H1 (cell line): ENCODE data around the gene NBL1. TPM values are rescaled to one million over a fixed set of nuclear protein-coding genes. Genes with fewer than 3 reads are reported as not detected.

Experiments
- CTCF ChIA-PET: fragments of 300-600 bp; sonication (Branson Sonifier 250); formaldehyde crosslinking; loops from one replicate; lab custom pipeline; 2021; ENCODE audit not compliant: partially characterized antibody; lab: Charles Lee
- POLR2A ChIA-PET: fragments of 300-600 bp; sonication (Branson Sonifier 250); formaldehyde crosslinking; loops from one replicate; lab custom pipeline; 2021; ENCODE audit warnings: inconsistent platforms; ENCODE audit not compliant: partially characterized antibody; lab: Charles Lee
- DNase-seq, 2 experiments: peaks; one replicate each; pipeline versions ENCODE4 v3.0.0 to v3.0.0-alpha.2; 2010 to 2022; ENCODE audit warnings: low spot score in 2 of 2, low read depth in 1 of 2, mixed read lengths in 1 of 2
- FAIRE-seq: peaks from 2 replicates; lab custom pipeline; 2011; peaks lifted over from hg19 to GRCh38; lab: Jason Lieb, UNC
- H2AFZ ChIP-seq: 2 replicates; pipeline ENCODE4 v1.8.1; 2012; ENCODE audit warnings: low read length, inconsistent platforms
- H2AK5ac ChIP-seq: 2 replicates; pipeline ENCODE4 v1.6.1; 2013; ENCODE audit warnings: low read depth, low read length
- H2BK120ac ChIP-seq: replicated peaks from 2 replicates; pipeline ENCODE3; 2013; ENCODE audit warnings: low read depth, low read length, inconsistent platforms
- H2BK12ac ChIP-seq: 2 replicates; pipeline ENCODE4 v1.6.1; 2013; ENCODE audit warnings: low read depth, low read length
- H2BK15ac ChIP-seq: 2 replicates; pipeline ENCODE4 v1.6.1; 2013; ENCODE audit warnings: low read length
- H2BK20ac ChIP-seq: 2 replicates; pipeline ENCODE4 v1.6.1; 2013; ENCODE audit warnings: low read length
- H2BK5ac ChIP-seq: 2 replicates; pipeline ENCODE4 v1.6.1; 2013; ENCODE audit warnings: low read depth, low read length
- H3K14ac ChIP-seq: 2 replicates; pipeline ENCODE4 v1.6.1; 2013; ENCODE audit warnings: inconsistent platforms; ENCODE audit not compliant: insufficient read length
- H3K18ac ChIP-seq: 2 replicates; pipeline ENCODE4 v1.6.1; 2013; ENCODE audit warnings: low read length; ENCODE audit errors: extremely low read depth
- H3K23ac ChIP-seq: 2 replicates; pipeline ENCODE4 v1.6.1; 2013; ENCODE audit warnings: inconsistent platforms; ENCODE audit not compliant: insufficient read length
- H3K23me2 ChIP-seq: 2 replicates; pipeline ENCODE4 v1.6.1; 2013; ENCODE audit warnings: low read depth, low read length
- H3K27ac ChIP-seq: 2 replicates; pipeline ENCODE4 v1.6.1; 2011; ENCODE audit warnings: low read depth, low read length, inconsistent platforms
- H3K27me3 ChIP-seq, 4 experiments: replicated peaks in 1 of 4; 1 replicate in 1 of 4; 2 replicates in 3 of 4; pipeline versions ENCODE4 v1.6.1 to v1.8.1; 2011 to 2013; ENCODE audit warnings: low read length in 3 of 4, mild to moderate bottlenecking in 3 of 4, inconsistent platforms in 2 of 4, mixed read lengths in 2 of 4, moderate library complexity in 1 of 4; ENCODE audit not compliant: control insufficient read depth in 3 of 4, insufficient read depth in 3 of 4; ENCODE audit errors: extremely low read depth in 1 of 4
- H3K36me3 ChIP-seq, 4 experiments: 2 replicates each; pipeline versions ENCODE4 v1.6.1 to v1.8.1; 2011 to 2013; ENCODE audit warnings: mild to moderate bottlenecking in 4 of 4, low read length in 3 of 4, moderate library complexity in 2 of 4, control low read depth in 1 of 4, inconsistent platforms in 1 of 4; ENCODE audit not compliant: insufficient read depth in 4 of 4, control insufficient read depth in 2 of 4
- H3K4ac ChIP-seq: replicated peaks from 2 replicates; pipeline ENCODE3; 2013; ENCODE audit warnings: low read length, low read depth, mixed read lengths, inconsistent platforms; ENCODE audit not compliant: insufficient read length
- H3K4me1 ChIP-seq, 4 experiments: replicated peaks in 1 of 4; 1 replicate in 1 of 4; 2 replicates in 3 of 4; pipeline versions ENCODE4 v1.6.1 to v1.8.1; 2011 to 2013; ENCODE audit warnings: low read length in 3 of 4, inconsistent platforms in 2 of 4, mixed read lengths in 1 of 4; ENCODE audit not compliant: insufficient read depth in 4 of 4, control insufficient read depth in 3 of 4
- H3K4me2 ChIP-seq, 2 experiments: 2 replicates each; pipeline versions ENCODE4 v1.6.1 to v1.8.1; 2011 to 2013; ENCODE audit warnings: low read depth in 2 of 2, low read length in 2 of 2, control low read depth in 1 of 2, inconsistent platforms in 1 of 2, mild to moderate bottlenecking in 1 of 2; ENCODE audit not compliant: insufficient read depth in 1 of 2
- H3K4me3 ChIP-seq, 4 experiments: fragments of 200-600, 300-600 bp in 1 of 4; sonication (generic), shearing (Covaris generic), sonication (Bioruptor Twin) in 1 of 4; 2 replicates each; pipeline versions ENCODE4 v1.5.1 to v1.8.1; 2011 to 2016; ENCODE audit warnings: low read length in 4 of 4, low read depth in 3 of 4, control low read depth in 2 of 4, inconsistent platforms in 2 of 4, mild to moderate bottlenecking in 2 of 4, mixed read lengths in 1 of 4, moderate library complexity in 1 of 4; ENCODE audit not compliant: insufficient read depth in 2 of 4; ENCODE audit errors: extremely low read depth in 1 of 4
- H3K56ac ChIP-seq: replicated peaks from 2 replicates; pipeline ENCODE3; 2013; ENCODE audit warnings: low read depth, mild to moderate bottlenecking, mixed read lengths, low read length, inconsistent platforms; ENCODE audit not compliant: insufficient read length
- H3K79me1 ChIP-seq: 2 replicates; pipeline ENCODE4 v1.6.1; 2013; ENCODE audit warnings: low read depth, low read length, control low read depth
- H3K79me2 ChIP-seq, 2 experiments: 2 replicates each; pipeline versions ENCODE4 v1.6.1 to v1.8.1; 2012 to 2013; ENCODE audit warnings: low read length in 2 of 2, mild to moderate bottlenecking in 2 of 2, inconsistent platforms in 1 of 2; ENCODE audit not compliant: insufficient read depth in 2 of 2, control insufficient read depth in 1 of 2
- H3K9ac ChIP-seq, 4 experiments: replicated peaks in 1 of 4; 1 replicate in 1 of 4; 2 replicates in 3 of 4; pipeline versions ENCODE4 v1.6.1 to v1.8.1; 2011 to 2013; ENCODE audit warnings: low read depth in 3 of 4, low read length in 3 of 4, control low read depth in 2 of 4, mild to moderate bottlenecking in 2 of 4, moderate library complexity in 2 of 4, inconsistent platforms in 1 of 4; ENCODE audit errors: extremely low read depth in 1 of 4
- H3K9me3 ChIP-seq, 2 experiments: 2 replicates each; pipeline versions ENCODE4 v1.6.1 to v1.8.1; 2012 to 2013; ENCODE audit warnings: mild to moderate bottlenecking in 2 of 2, moderate library complexity in 2 of 2, control low read depth in 1 of 2, inconsistent platforms in 1 of 2, low read depth in 1 of 2, low read length in 1 of 2, mixed read lengths in 1 of 2; ENCODE audit not compliant: insufficient read depth in 2 of 2
- H4K20me1 ChIP-seq, 2 experiments: replicated peaks in 1 of 2; 2 replicates each; pipeline versions ENCODE3 to v1.8.1; 2011 to 2013; ENCODE audit warnings: inconsistent platforms in 2 of 2, low read length in 2 of 2, mild to moderate bottlenecking in 1 of 2; ENCODE audit not compliant: insufficient read depth in 2 of 2, control insufficient read depth in 1 of 2
- H4K5ac ChIP-seq: 2 replicates; pipeline ENCODE4 v1.6.1; 2013; ENCODE audit warnings: low read length, low read depth, mixed read lengths, inconsistent platforms; ENCODE audit not compliant: insufficient read length
- H4K8ac ChIP-seq: 2 replicates; pipeline ENCODE4 v1.8.0; 2013; ENCODE audit warnings: mild to moderate bottlenecking, moderate library complexity, low read length, inconsistent platforms; ENCODE audit not compliant: insufficient read depth; ENCODE audit errors: extremely low read depth
- H4K91ac ChIP-seq: replicated peaks from 2 replicates; pipeline ENCODE3; 2013; ENCODE audit warnings: low read length, mixed read lengths, inconsistent platforms; ENCODE audit not compliant: insufficient read length
- BCL11A ChIP-seq, 2 experiments: IDR thresholded peaks; one replicate each; pipeline ENCODE4 v1.6.1; 2011; ENCODE audit warnings: low read depth in 2 of 2, low read length in 2 of 2, mild to moderate bottlenecking in 2 of 2
- CTCF ChIP-seq, 3 experiments: IDR thresholded peaks; 1 replicate in 2 of 3; 2 replicates in 1 of 3; pipeline versions ENCODE4 v1.5.1 to v1.6.1; 2011; ENCODE audit warnings: low read length in 3 of 3, mild to moderate bottlenecking in 3 of 3, inconsistent platforms in 2 of 3, low read depth in 1 of 3, moderate library complexity in 1 of 3; ENCODE audit not compliant: insufficient read depth in 1 of 3; ENCODE audit errors: control extremely low read depth in 1 of 3
- NANOG ChIP-seq: IDR thresholded peaks from 2 replicates; pipeline ENCODE4 v1.6.1; 2011; ENCODE audit warnings: low read length, low read depth, mild to moderate bottlenecking, inconsistent platforms; ENCODE audit not compliant: insufficient read depth, poor library complexity, severe bottlenecking
- PHF8 ChIP-seq: fragments of 200-600 bp; sonication (generic); conservative IDR thresholded peaks from 2 replicates; pipeline ENCODE4 v1.7.1; 2012; ENCODE audit warnings: low read depth, mild to moderate bottlenecking, inconsistent platforms, low read length, moderate library complexity
- RAD21 ChIP-seq, 2 experiments: IDR thresholded peaks in 1 of 2; conservative IDR thresholded peaks in 1 of 2; 2 replicates each; pipeline ENCODE4 v1.6.1; 2011; ENCODE audit warnings: low read depth in 2 of 2, low read length in 2 of 2, improper control_type of control experiment in 1 of 2, inconsistent platforms in 1 of 2, mild to moderate bottlenecking in 1 of 2, moderate library complexity in 1 of 2
- RNF2 ChIP-seq: fragments of 200-900, 300-1000 bp; sonication (generic); IDR thresholded peaks from 2 replicates; pipeline ENCODE4 v1.7.1; 2016; ENCODE audit warnings: borderline replicate concordance, low read depth, mild to moderate bottlenecking, antibody characterized with exemption, low read length; ENCODE audit not compliant: poor library complexity, severe bottlenecking; ENCODE audit errors: missing control alignments
- TBP ChIP-seq: IDR thresholded peaks from 2 replicates; pipeline ENCODE4 v1.6.1; 2011; ENCODE audit warnings: low read depth, low read length, improper control_type of control experiment
- TCF12 ChIP-seq: IDR thresholded peaks from 2 replicates; pipeline ENCODE4 v1.6.1; 2011; ENCODE audit warnings: low read depth, mild to moderate bottlenecking, low read length
- WGBS, 2 experiments: shearing (Covaris generic) in 1 of 2; methylation state at CpG; one replicate each; pipeline versions ENCODE4 v1.1.6 to v1.1.7; 2013 to 2015; ENCODE audit warnings: low lambda C conversion rate in 2 of 2, mixed read lengths in 2 of 2, inconsistent platforms in 1 of 2, low coverage in 1 of 2, missing lambda C conversion rate in 1 of 2; ENCODE audit not compliant: insufficient replicate concordance in 2 of 2, insufficient coverage in 1 of 2, insufficient read length in 1 of 2; ENCODE audit errors: extremely low coverage in 1 of 2, missing lambda C conversion rate in 1 of 2; 5-methylcytosine and 5-hydroxymethylcytosine counted together
- polyA plus RNA-seq, 7 experiments: library from polyadenylated mRNA; depleted of rRNA in 3 of 7; stranded (reverse) in 5 of 7; unstranded in 2 of 7; fragments of >200 nt in 5 of 7; fragments of 200-250 nt in 2 of 7; gene quantifications; 1 replicate in 5 of 7; 2 replicates in 1 of 7; 4 replicates in 1 of 7; pipeline versions ENCODE4 v1.2.1 to v1.2.3, GENCODE V29; 2011 to 2013; ENCODE audit warnings: missing spikeins in 2 of 7, mixed read lengths in 2 of 7
- total RNA-seq: library from RNA; stranded (reverse); fragmentation: NEBNext Ultra II Directional; extraction: Animal tissue kit (Norgen Biotek cat#: 25700); gene quantifications from 2 replicates; pipeline ENCODE4 v1.2.1, GENCODE V29; 2021

Gene NBL1
- total and polyA plus RNA-seq, 2 of the 8 experiments (the other 6 are each of a cell fraction or from before 2014, with no cell fraction given), result 8.7 to 9.7 TPM

- no peak for TF ChIP-seq TBP
- TF ChIP-seq BCL11A (IDR thresholded peaks at IDR 0.05; ENCODE audit: low read depth in 2 of 2, low read length in 2 of 2), result no peak
- TF ChIP-seq NANOG, result no peak
- TF ChIP-seq RNF2, result no peak
- TF ChIP-seq PHF8, result no peak
- TF ChIP-seq TCF12, result no peak
- no peak for TF ChIP-seq CTCF (IDR thresholded peaks at IDR 0.05; ENCODE audit: control extremely low read depth in 1 of 3, insufficient read depth in 1 of 3, low read depth in 1 of 3, low read length in 3 of 3)
- TF ChIP-seq RAD21 (IDR thresholded peaks at IDR 0.05 in 1 of 2, conservative IDR thresholded peaks at IDR 0.05 in 1 of 2; ENCODE audit: low read depth in 2 of 2, low read length in 2 of 2), result no peak
- Histone ChIP-seq H3K18ac (no peak overlapping the region), H3K4me2 (no peak overlapping the region), H2BK120ac (no peak overlapping the region), H3K4me3 (no peak overlapping the region), H3K27me3 (no peaks in the 10 kb centered on the region), H3K9me3 (no peaks in the 10 kb centered on the region), H2BK5ac (no peak overlapping the region), H3K79me1 (no peaks in the 10 kb centered on the region), H3K4me1 (peaks cover 0 to 14% (median 8%) of the 10 kb centered on the region in 4 experiments; a peak in 4 of 7 replicates), H3K23ac (no peak overlapping the region), H4K91ac (no peak overlapping the region), H3K14ac (no peak overlapping the region), H3K56ac (no peak overlapping the region), H3K9ac (no peak overlapping the region), H3K36me3 (no peaks in the 10 kb centered on the region), H2AFZ (no peak overlapping the region), H3K4ac (no peak overlapping the region), H4K20me1 (no peaks in the 10 kb centered on the region), H2BK20ac (peak overlapping the region; percentile 32; the same call in 1 of the 2 replicates), H3K79me2 (no peaks in the 10 kb centered on the region), H2BK15ac (no peak overlapping the region), H3K23me2 (no peaks in the 10 kb centered on the region; the same call in 1 of the 2 replicates), H2AK5ac (no peak overlapping the region), H4K5ac (no peak overlapping the region), H2BK12ac (no peak overlapping the region), H3K27ac (no peak overlapping the region), H4K8ac (no peak overlapping the region)
- FAIRE-seq (no peak), DNase-seq (no peak)
- POLR2A ChIA-PET, result interaction anchor here (0.6 to 1.0 kb wide), 2 partner anchors 168 to 195 kb away, joined by 3 to 4 read pairs; no protein-coding TSS in a partner anchor
- 84% methylated on average over 3 of the region's 3 CpGs; no CpG with 5 or more reads in 1 of the 2 experiments for WGBS, 2 experiments
- CTCF ChIA-PET, result interaction anchor here (0.7 to 4.1 kb wide), 8 partner anchors 11 to 150 kb away, joined by 3 to 26 read pairs (median 7); no protein-coding TSS in a partner anchor
Observed at GRCh38 chr1:19682257-19682656, 38.1 kb downstream of the NBL1 start.
